BE2C (cell line): ENCODE measurements around the gene CRYBG2.

Source experiments
- DNase-seq: peaks from one replicate; pipeline ENCODE4 v3.0.0-alpha.2; 2020
- H3K27me3 ChIP-seq: fragments of 250-450 bp; sonication (Bioruptor Pico); 2 replicates; pipeline ENCODE4 v1.5.1; 2020; ENCODE audit warnings: mild to moderate bottlenecking
- H3K36me3 ChIP-seq: fragments of 250-450 bp; sonication (Bioruptor Pico); 2 replicates; pipeline ENCODE4 v1.5.1; 2020; ENCODE audit warnings: mild to moderate bottlenecking
- H3K4me1 ChIP-seq: fragments of 250-450 bp; sonication (Bioruptor Pico); 2 replicates; pipeline ENCODE4 v1.5.1; 2020
- H3K4me3 ChIP-seq: 2 replicates; pipeline ENCODE4 v1.5.1; 2011; ENCODE audit warnings: low read depth, low read length
- H3K9me3 ChIP-seq: fragments of 250-450 bp; sonication (Bioruptor Pico); 2 replicates; pipeline ENCODE4 v1.5.1; 2020
- TF ChIP-seq, protein P1 (sequence below): IDR thresholded peaks from 2 replicates; pipeline ENCODE4 v1.5.1; 2012; ENCODE audit warnings: mild to moderate bottlenecking, low read depth, low read length

The CRYBG2 gene

DNA sequence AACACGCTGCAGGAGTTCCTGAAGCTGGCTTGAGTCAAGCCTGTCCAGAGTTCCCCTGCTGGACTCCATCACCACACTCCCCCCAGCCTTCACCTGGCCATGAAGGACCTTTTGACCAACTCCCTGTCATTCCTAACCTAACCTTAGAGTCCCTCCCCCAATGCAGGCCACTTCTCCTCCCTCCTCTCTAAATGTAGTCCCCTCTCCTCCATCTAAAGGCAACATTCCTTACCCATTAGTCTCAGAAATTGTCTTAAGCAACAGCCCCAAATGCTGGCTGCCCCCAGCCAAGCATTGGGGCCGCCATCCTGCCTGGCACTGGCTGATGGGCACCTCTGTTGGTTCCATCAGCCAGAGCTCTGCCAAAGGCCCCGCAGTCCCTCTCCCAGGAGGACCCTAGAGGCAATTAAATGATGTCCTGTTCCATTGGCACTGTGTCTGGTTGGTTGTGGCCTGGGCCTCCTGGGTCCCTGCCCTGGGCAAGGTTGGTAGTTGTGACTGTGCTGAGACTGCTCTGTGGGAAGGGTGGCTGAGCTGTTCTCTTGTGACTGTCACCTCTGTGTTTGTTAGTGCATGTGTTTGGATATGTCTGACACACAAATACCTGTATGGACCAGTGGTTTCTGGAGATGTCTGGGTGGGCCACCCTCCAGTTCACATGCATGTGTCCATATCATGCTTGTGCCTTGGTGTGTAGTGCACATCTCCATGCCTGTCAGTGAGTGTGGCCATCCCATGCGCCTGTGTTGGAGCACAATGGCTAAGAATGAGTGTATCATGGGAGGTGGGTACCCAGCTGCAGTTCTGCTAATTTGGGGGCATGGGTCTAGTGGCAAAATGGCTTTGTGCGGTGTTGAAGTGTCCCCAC lies 72.6 kb downstream of the CRYBG2 start:
- no peak for DNase-seq
- peaks cover 7% of the 10 kb centered on the region for H3K4me1 ChIP-seq
- peaks cover 15% of the 10 kb centered on the region for H3K36me3 ChIP-seq
- no peaks in the 10 kb centered on the region for H3K9me3 ChIP-seq
- TF ChIP-seq, protein P1, sequence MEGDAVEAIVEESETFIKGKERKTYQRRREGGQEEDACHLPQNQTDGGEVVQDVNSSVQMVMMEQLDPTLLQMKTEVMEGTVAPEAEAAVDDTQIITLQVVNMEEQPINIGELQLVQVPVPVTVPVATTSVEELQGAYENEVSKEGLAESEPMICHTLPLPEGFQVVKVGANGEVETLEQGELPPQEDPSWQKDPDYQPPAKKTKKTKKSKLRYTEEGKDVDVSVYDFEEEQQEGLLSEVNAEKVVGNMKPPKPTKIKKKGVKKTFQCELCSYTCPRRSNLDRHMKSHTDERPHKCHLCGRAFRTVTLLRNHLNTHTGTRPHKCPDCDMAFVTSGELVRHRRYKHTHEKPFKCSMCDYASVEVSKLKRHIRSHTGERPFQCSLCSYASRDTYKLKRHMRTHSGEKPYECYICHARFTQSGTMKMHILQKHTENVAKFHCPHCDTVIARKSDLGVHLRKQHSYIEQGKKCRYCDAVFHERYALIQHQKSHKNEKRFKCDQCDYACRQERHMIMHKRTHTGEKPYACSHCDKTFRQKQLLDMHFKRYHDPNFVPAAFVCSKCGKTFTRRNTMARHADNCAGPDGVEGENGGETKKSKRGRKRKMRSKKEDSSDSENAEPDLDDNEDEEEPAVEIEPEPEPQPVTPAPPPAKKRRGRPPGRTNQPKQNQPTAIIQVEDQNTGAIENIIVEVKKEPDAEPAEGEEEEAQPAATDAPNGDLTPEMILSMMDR, result no peak
- no peaks in the 10 kb centered on the region for H3K27me3 ChIP-seq
- H3K4me3 ChIP-seq, result no peak overlapping the region

- peaks cover 11% of the 10 kb centered on the region for H3K4me1 ChIP-seq
- no peaks in the 10 kb centered on the region for H3K9me3 ChIP-seq
- TF ChIP-seq, protein P1, result no peak
- no peak for DNase-seq
- H3K27me3 ChIP-seq, result no peaks in the 10 kb centered on the region
- H3K4me3 ChIP-seq, result peak overlapping the region; percentile 63
- H3K36me3 ChIP-seq, result peaks cover 15% of the 10 kb centered on the region
Measured at GRCh38 chr1:26280333-26281042, 73.4 kb downstream of the CRYBG2 start.

GRCh38 chr1:26279456-26280332 lies 74.2 kb downstream of the CRYBG2 start, which contains the start of gene SH3BGRL3:
Gene SH3BGRL3 (plus strand): TSS chr1:26280086. CDS start chr1:26280156, 70 bp downstream.
- DNase-seq, result peak; percentile 82
- Histone ChIP-seq H3K4me3 (peak within 1 kb of the TSS; percentile 63), H3K36me3 (peaks cover 15% of the 10 kb centered on the region), H3K9me3 (no peaks in the 10 kb centered on the region), H3K27me3 (no peaks in the 10 kb centered on the region), H3K4me1 (peaks cover 11% of the 10 kb centered on the region)
- TF ChIP-seq, protein P1, result peak; percentile 57

DNA sequence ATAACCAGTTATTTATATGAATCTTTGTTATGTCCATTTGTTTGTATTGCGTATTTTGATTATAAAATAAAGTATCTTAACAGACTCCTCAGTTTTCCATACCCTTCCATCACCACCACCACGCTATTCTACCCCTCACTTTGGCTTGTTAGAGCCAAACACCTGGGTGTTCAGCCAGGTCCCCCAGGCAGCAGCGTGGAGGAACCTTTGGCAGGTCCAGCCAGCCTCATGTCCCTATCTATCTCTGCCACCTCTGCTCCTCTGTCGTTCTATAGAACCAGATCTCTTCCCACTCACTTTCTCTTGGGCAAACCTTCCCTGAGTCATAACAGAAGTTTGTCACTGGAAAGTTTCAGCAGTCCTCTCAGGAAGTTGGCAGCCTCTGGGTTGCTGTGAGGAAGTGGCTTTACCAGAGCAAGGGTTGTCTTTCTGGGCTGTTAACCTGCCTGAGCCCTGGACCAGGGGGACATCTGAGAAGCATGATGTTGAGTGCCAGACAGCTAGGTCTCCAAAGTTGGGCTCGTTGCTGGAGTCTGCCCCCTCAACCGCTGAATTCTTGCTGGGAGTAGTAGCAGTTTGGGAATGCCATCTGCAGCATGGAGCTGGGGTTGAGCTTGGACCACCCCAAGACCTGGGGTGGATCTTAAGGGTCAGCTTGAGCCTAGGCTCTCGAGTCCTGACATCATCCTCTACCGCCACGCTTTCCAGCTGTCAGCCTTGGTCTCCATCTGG lies 75.0 kb downstream of the CRYBG2 start:
- TF ChIP-seq, protein P1, result no peak
- DNase-seq, result no peak
- Histone ChIP-seq H3K27me3 (no peaks in the 10 kb centered on the region), H3K4me1 (peaks cover 11% of the 10 kb centered on the region), H3K36me3 (peaks cover 15% of the 10 kb centered on the region), H3K4me3 (peak overlapping the region; percentile 63), H3K9me3 (no peaks in the 10 kb centered on the region)

GRCh38 chr1:26278303-26278702 lies 75.6 kb downstream of the CRYBG2 start:
- Histone ChIP-seq H3K4me3 (no peak overlapping the region), H3K4me1 (peaks cover 11% of the 10 kb centered on the region), H3K9me3 (no peaks in the 10 kb centered on the region), H3K27me3 (no peaks in the 10 kb centered on the region), H3K36me3 (peaks cover 15% of the 10 kb centered on the region)
- TF ChIP-seq, protein P1, result no peak
- no peak for DNase-seq
